GM23248 (cell line): Measurements from ENCODE around the gene SEC11C.

Experiments used
- EZH2 ChIP-seq: fragments of 200-600 bp; sonication (generic); IDR thresholded peaks from 2 replicates; pipeline ENCODE4 v1.6.1; 2018; ENCODE audit warnings: antibody characterized with exemption, mild to moderate bottlenecking; ENCODE audit not compliant: insufficient read depth, poor library complexity, severe bottlenecking
- EZH2phosphoT487 ChIP-seq: fragments of 200-600 bp; sonication (generic); IDR thresholded peaks from 2 replicates; pipeline ENCODE4 v1.6.1; 2018; ENCODE audit warnings: antibody characterized with exemption, moderate library complexity, mild to moderate bottlenecking, low read depth; ENCODE audit not compliant: insufficient read depth

- TF ChIP-seq EZH2 (no peak), EZH2phosphoT487 (no peak)
Measured at GRCh38 chr18:59196161-59196725, 56.6 kb downstream of the SEC11C start.
